Measurements from ENCODE around the gene IFNG-AS1.

DNA sequence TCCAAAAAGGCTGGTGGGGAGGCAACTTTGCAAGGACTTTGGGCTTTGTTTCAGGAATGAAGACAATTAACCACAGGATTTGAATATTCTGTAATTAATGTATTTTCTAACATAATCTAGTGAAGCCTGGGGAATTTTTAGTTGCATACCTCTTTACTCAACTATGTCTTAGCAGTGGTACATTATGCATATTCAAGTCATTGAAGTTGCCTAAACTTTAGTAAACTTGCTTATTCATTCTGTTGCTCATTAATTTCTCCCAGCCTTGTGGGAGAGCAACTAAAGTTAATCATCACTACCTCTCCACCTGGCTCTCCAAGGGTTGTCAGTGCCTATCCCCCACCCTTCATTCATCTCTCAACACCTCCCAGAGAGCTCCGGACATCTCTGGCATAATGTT lies 54.2 kb downstream of the IFNG-AS1 start:
- TF ChIP-seq CTCF (IDR thresholded peaks at IDR 0.05; ENCODE audit: low read length) = no peak
- TF ChIP-seq EZH2 (IDR thresholded peaks at IDR 0.05; ENCODE audit: borderline replicate concordance, low read length) = no peak

Data from OCI-LY1 (cell line).